NCI-H2171 (cell line): Measurements from ENCODE around the gene SAMD1.
"Not testable (repeated sequence)": the region's sequence is repeated elsewhere in the genome, so short reads cannot be mapped to it uniquely, and the experiment has no call there.

Source experiments
- DNase-seq: peaks from one replicate; lab custom pipeline; 2025; lab: John Stamatoyannopoulos, UW

Gene SAMD1

GRCh38 chr19:14061081-14061749, 29.3 kb downstream of the SAMD1 start:
- no peak for DNase-seq

GRCh38 chr19:14059652-14060155, 30.8 kb downstream of the SAMD1 start:
- DNase-seq = no peak

GRCh38 chr19:14059093-14059480, 31.5 kb downstream of the SAMD1 start:
- no peak for DNase-seq

- no peak for DNase-seq
Measured at GRCh38 chr19:14058182-14059092, 32.1 kb downstream of the SAMD1 start.

- no peak for DNase-seq
Measured at GRCh38 chr19:14056741-14057356, 33.7 kb downstream of the SAMD1 start.

DNA sequence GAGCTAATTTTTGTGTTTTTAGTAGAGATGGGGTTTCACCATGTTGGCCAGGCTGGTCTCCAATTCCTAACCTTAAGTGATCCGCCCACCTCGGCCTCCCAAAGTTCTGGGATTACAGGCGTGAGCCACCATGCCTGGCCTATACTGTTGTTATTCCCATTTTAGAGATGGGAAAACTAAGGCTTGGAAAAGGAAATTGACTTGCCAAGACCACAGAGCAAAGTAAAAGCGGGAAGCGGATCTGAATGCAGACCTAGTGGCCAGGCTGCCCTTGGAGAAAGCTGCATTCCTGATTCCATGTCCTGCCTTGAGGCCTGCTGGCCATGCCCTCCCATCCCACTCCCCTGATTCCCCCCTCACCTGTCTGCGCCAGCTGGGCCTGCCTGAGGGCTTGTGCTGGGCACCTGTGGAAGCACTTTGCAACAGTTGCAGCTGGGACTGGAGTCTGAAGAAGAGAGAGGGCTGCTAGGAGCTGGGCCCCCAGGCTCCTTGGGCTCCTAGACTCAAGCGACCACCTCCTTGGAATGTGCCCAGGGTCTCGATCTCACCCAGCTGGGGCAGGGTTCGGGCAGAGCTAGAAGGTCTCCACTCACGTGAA, 34.4 kb downstream of the SAMD1 start:
- DNase-seq = no peak

- no peak for DNase-seq
Measured at GRCh38 chr19:14055396-14055795, 35.2 kb downstream of the SAMD1 start.

GRCh38 chr19:14054721-14055120, 35.8 kb downstream of the SAMD1 start:
- no peak for DNase-seq

DNA sequence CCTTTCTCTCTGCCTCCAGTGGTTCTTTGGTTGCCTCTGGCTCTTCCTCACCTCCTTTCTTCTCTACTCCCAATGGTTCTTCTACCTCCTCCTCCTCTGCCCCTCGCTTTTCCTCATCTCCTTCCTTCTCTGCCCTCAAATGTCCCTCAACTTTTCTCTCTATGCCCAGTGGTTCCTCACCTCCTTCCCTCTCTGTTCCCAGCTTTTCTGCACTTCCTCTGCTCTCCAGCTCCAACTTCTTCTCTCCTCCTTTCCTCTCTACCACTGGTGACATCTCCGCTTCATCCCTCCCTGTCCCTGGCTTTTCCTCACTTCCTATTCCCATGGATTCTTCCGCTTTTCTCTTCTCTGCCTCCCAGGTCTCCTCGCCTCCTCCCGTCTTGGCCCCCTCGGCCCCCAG, 36.5 kb downstream of the SAMD1 start:
- no peak for DNase-seq

DNA sequence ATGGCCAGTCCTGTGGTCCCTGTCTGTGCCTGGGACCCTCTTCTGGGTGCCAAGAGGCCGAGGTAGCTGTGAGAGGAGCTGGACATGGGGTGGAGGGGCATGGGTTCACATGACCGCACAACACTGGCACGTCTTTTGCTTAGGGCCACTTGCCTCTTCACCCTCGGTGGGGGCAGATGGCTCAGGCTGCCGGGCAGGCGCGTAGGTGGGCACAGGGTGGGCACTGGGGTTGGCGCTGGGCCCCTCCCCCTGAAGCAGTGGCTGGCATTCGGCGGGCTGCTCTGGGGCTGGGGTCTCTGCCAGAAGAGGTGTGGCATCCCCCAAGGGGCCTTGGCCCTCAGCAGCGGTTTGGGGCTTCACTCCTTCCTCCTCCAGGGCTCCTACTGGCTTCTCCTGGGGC, 37.1 kb downstream of the SAMD1 start:
- DNase-seq = no peak

DNA sequence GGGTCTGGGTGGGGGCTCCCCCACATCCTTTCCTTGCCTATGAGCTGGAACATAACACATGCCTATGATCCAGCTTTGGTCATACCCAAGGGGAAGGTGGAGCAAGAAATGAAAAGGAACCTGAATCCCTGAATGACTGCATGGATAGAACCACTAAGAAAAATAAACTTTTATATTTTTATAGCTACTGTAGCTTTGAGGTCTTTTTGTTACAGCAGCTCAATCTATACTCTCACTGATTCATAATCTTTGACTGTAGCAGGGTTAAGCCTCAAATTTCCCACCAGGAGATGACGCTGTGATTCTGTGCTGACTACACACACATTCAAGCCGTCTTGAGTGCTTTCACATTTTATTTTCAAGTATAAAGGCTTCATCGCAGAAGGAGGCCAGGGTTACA, 37.5 kb downstream of the SAMD1 start:
- DNase-seq = no peak

DNA sequence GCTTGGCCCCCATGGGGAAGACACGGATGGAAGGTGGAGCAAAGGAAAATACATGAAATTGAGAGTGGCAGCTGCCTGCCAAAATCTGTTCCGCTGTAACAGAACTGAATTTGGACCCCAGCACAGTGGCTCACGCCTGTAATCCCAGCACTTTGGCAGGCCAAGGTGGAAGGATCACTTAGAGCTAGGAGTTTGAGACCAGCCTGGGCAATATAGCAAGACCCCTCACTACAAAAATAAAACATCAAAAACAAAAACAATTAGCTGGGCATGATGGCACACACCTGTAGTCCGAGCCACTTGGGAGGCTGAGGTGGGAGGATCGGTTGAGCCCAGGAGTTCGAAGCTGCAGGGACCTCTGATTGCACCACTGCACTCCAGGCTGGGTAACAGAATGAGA, 38.1 kb downstream of the SAMD1 start:
- DNase-seq = no peak

DNA sequence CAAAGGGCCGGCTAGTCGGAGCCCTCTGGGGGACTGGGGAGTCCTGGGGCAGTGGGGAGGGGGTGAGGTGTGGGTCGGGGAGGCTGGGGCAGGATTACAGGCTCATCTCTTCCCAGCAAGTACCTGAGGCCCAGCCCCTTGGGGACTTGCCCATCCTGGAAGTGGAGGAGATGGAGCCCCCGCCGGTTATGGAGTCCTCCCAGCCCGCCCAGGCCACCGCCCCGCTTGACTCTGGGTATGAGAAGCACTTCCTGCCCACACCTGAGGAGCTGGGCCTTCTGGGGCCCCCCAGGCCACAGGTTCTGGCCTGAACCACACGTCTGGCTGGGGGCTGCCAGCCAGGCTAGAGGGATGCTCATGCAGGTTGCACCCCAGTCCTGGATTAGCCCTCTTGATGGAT, 38.6 kb downstream of the SAMD1 start:
- DNase-seq = no peak

DNA sequence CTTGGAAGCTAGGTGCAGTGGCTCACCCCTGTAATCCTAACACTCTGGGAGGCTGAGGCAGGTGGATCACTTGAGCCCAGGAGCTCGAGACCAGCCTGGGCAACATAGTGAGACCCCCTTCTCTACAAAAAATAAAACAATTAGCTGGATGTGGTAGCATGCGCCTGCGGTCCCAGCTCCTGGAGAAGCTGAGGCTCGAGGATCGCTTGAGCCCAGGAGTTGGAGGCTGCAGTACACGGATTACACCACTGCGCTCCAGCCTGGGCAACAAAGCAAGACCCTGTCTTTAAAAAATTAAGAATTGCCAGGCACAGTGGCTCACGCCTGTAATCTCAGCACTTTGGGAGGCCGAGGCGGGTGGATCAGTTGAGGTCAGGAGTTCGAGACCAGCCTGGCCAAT, 39.6 kb downstream of the SAMD1 start:
- DNase-seq = not testable (repeated sequence)

DNA sequence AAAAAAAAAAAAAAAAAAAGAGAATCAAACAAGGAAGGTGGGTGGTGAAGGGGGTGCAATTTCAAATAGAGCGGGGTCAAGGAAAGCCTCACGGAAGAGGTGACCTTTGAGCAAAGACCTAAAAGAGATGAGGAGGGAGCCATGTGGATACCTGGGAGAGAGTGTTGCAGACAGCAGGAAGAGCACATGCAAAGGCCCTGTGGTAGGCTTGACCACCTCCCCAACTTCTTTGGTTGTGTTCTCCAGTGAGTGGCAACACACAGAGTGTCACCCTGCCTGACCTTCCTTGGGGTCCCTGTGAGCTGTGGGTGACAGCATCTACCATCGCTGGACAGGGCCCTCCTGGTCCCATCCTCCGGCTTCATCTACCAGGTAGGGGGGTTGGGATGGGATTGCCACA, 40.0 kb downstream of the SAMD1 start:
- no peak for DNase-seq

DNA sequence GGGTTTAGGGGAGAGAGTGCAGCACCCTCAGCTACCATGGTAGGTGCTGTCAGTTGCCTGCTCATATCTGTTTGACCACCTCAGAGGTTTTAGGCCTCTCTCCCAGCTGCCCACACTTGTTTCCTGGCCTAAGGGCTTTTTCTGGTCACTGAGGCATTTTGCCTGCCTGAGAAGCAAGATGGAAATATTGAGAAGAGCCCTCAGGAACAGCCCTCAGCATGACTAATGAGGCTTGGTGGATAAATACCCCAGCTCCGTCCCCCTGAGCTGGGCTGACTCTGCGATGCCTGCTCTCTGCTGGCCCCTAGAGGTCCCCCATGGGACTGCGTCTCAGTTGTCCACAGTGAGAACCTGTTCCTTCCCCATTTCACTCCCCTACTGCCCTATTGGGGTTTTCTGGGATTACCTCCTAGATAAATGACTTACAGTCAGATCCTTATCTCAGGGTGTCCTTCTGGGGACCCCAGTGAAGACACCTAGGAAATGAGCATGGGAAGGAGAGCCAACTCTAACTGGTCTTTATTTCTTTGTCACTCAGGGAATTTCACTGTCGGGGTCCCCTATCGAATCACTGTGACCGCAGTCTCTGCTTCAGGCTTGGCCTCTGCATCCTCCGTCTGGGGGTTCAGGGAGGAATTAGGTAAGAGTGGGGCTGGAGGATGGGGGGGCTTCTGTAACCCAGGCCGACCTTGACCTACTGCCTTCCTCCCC, 42.0 kb downstream of the SAMD1 start:
- peak; percentile 23 for DNase-seq

GRCh38 chr19:14047866-14048265, 42.7 kb downstream of the SAMD1 start:
- not testable (repeated sequence) for DNase-seq

DNA sequence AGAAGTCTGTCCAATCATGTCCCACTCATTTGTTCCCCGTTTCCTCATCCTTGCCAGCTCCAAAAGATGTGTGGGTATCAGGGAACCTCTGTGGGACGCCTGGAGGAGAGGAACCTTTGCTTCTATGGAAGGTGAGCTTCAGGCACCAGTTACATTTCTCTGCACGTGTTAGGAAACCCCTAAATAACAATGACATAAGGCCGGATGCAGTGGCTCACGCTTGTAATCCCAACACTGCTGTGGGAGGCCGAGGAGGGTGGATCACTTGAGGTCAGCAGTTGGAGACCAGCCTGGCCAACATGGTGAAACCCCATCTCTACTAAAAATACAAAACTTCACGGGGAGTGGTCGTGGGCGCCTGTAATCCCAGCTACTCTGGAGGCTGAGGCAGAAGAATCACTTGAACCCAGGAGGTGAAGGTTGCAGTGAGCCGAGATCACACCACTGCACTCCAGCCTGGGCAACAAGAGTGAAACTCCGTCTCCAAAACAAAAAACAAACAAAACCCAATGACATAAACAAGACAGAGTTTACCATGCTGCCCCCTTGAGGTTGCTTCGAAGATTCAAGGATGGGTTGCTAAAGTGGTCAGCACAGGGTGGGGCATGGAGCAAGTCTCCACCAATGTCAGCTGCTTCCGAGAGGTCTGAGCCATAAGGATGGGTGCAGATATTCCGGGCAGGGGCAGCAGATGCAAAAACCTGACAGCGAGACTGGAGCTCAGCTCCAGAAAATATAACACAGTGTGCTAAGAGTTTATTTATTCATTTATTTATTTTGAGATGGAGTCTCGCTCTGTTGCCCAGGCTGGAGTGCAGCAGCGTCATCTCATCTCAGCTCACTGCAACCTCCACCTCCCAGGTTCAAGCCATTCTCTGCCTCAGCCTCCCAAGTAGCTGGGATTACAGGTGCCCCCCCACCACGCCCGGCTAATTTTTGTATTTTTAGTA, 47.6 kb downstream of the SAMD1 start:
- not testable (repeated sequence) for DNase-seq

- DNase-seq = no peak
Measured at GRCh38 chr19:14039181-14039580, 51.4 kb downstream of the SAMD1 start.
